ENCODE results near the gene CADM4.
A peak's percentile ranks its signal among the peaks of the same experiment; 100 is the strongest.
"Not testable (repeated sequence)": the region's sequence is repeated elsewhere in the genome, so short reads cannot be mapped to it uniquely, and the experiment has no call there.

CADM4 gene

GRCh38 chr19:43662487-43662886 is 22.8 kb upstream of the CADM4 start:
- DNase-seq, result no peak

DNA sequence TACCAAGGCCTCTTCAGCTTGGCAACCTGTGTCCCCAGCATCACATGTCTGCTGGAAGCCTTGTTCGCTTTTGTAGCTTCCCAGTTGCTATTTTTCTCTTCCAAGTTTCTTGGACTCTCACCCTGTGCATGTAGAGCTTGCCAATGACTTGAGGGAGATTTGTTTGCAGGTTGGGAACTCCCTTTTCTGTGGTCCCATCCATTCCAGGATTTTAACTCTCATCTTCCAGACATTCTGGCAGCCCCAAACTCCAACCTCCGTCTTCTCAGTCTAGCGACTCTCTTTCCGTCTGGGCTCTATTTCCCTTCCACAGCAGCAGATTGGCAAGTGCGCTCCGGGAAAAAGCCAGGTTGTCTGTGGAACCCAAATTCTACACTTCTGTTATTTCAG is 21.3 kb upstream of the CADM4 start:
- DNase-seq, result no peak

GRCh38 chr19:43660301-43660970 is 20.8 kb upstream of the CADM4 start:
- no peak for DNase-seq

DNA sequence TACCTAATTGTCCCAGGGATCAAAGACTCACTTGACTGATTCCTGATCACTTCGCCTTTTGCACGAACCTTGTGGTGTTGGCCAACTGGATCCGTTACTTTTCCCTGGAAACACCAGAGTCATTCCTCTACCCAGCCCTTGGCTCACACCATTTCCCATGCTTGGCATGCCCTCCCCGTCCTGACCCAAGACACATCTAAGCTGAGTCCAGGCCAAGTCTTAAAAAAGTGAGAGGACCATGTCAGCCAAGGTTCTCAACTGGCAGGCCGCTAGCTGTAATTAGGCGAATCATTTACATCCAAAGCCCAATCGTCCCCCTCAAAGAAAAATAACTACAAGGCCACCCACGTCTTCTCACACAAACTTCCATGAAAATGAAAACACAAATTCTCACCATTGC is 18.8 kb upstream of the CADM4 start:
- DNase-seq, result no peak

DNA sequence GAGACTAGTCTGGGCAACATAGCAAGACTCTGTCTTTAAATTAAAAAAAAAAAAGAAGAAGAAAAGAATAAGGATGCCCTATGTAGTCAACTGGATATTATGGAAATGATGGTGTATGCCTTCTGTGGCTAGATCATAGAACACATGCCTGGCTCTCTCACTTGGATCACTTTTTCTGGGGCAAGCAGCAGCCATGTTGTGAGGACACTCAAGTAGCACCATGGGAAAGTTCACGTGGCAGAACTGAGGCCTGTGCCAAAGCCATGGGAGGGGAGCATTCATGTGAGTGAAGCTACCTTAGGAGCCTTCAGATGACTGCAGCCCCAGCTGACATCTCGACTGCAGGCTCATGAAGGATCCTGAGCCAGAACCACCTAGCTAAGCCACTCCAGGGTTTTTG is 18.4 kb upstream of the CADM4 start:
- no peak for DNase-seq

DNA sequence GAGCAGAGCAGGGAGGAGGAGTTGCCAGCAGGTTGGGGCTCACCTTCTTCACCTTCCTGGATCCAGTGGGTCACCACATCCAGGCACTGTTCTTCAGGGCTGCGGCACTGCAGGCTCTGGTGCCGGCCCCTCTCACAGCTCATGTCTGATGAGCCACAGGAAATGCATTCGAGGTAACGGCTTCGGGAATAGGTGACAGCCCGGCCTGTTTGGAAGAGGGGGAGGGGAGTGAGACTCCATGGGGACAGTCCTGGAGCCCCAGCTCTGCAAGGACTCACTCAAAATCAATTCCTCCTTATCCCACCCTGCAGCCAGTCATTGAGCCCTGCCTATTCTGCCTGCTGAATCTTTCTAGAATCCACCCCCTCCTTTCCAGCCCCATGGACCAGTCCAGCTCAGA is 16.8 kb upstream of the CADM4 start:
- DNase-seq, result no peak

DNA sequence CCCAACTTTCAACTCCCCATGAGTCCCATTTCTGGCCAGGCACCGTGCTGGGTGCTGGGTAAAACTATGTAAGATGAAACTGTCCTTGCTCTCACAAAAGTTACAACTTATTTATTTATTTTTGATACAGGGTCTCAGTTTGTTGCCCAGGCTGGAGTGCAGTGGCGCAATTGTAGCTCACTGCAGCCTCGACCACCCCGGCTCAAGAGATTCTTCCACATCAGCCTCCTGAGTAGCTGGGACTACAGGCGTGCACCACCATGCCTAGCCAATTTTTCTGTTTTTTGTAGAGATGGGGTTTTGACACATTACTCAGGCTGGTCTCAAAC is 12.9 kb upstream of the CADM4 start:
- no peak for DNase-seq

GRCh38 chr19:43651758-43652545 is 12.3 kb upstream of the CADM4 start:
- peak; percentile 18 for DNase-seq

- not testable (repeated sequence) for DNase-seq
Measured at GRCh38 chr19:43650276-43650675, 10.6 kb upstream of the CADM4 start.

DNA sequence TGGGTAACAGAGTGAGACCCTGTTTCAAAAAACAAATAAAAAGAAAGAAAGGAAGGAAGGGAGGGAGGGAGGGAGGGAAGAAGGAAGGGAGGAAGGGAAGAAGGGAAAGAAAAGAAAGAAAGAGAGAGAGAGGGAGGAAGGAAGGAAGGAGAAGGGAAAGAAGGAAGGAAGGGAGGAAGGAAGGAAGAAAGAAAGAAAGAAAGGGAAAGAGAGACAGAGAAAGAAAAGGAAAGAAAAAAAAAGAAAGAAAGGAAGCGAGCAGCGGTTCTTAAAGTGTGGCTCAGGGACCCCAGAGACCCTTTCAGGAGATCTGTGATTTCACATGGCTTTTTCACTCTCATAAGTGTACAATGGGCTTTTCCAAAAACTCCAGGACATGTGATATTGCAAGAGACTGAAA is 9.9 kb upstream of the CADM4 start:
- DNase-seq, result no peak

GRCh38 chr19:43648633-43649032 is 9.0 kb upstream of the CADM4 start:
- DNase-seq, result no peak

GRCh38 chr19:43644181-43644580 is 4.5 kb upstream of the CADM4 start:
- DNase-seq, result no peak

DNA sequence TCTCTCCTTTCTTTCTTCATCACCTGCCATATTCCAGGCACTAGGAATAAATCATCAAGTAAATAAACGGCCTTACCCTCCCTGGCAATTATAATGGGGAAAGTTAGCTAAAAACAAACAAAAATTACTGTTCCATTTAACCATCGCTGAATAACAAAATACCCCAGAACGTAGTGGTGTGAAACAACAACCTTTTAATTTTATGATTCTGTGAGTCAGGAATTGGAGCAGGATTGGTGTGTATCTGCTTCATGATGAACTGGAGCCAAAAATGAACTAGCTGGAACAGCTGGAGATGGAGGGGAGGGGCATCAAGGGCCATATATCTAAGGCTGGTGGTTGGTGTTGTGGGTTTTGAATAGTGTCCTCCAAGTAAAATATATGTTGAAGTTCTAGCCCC is 3.7 kb upstream of the CADM4 start:
- no peak for DNase-seq

GRCh38 chr19:43642531-43642930 is 2.9 kb upstream of the CADM4 start:
- DNase-seq, result no peak

DNA sequence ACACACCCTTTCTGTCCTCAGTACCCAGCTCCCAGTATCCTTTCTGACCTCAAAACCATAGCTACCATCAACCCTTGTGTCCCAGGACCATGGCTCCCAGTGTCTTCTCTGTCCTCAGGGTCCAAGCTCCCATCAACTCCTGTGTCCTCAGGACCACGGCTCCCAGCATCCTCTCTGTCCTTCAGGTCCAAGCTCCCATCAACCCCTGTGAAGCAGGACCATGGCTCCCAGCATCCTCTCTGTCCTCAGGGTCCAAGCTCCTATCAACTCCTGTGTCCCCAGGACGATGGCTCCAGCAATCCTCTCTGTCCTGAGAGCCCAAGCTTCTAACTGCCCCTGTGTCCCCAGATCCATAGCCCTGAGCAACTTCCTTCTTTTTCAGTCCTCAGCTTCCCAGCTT is 1.7 kb upstream of the CADM4 start:
- DNase-seq, result no peak

- DNase-seq, result no peak
Measured at GRCh38 chr19:43640424-43640757, 741 bp upstream of the CADM4 start.

DNA sequence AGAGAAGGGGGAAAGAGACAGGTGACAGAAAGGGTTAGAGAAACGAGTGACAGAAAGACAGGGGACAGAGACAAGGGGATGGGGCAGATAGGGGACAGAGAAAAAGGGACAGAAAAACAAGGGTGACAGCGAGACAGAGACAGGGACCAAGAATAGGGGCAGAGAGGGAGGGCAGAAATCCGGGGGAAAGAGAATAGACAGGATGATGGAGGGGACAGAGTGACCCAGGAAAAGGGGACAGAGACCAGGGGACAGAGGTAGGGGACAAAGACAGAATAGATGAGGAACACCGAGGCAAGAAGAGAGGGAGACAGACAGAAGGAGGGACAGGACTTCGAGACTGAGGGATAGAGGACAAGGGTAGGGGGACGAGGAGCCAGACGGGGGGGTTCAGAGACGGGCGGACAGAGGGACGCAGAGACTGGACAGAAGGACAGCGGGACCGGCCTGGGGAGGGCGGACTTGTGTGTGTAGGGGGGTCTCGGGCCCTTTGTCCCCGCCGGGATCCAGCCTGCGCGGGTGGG is 593 bp downstream of the CADM4 start:
- DNase-seq, result no peak

DNA sequence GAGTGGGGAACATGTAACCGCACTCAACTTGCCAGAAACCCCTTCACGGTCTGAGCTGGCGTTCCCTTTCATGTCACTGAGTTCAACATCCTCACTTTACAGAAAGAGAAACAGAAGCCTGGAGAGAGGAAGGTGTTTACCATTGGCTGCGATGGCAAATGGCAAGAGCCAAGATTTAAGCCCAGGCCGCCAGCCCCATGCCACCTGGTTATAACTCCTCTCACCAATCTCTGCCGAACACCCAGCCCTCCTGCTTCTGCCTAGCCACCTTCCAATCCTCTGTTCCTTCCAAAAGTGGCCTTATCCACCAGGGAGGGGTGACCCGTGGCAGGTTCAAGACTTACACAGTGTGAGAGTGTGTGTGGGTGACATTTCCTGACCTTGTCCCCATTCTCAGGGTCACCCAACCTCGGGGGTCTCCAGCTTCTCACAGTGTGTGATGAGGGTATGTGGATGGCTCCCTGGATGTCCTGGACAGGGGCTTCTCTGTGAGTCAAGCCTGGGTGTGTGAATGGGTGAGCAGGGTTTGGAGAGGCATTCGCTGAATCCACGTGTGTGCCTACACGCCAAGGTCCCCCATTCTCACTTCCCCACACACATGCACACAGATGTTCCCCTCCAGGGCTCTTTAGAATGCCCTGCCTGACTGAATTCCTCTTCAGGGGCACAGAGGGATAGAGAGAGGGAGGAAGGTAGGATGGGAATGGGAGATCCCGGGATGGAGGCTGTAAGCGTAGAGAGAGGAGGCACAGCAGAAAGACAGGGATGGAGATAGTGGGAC is 1.2 kb downstream of the CADM4 start:
- DNase-seq, result no peak

GRCh38 chr19:43636121-43636683 is 3.4 kb downstream of the CADM4 start:
- DNase-seq, result no peak

DNA sequence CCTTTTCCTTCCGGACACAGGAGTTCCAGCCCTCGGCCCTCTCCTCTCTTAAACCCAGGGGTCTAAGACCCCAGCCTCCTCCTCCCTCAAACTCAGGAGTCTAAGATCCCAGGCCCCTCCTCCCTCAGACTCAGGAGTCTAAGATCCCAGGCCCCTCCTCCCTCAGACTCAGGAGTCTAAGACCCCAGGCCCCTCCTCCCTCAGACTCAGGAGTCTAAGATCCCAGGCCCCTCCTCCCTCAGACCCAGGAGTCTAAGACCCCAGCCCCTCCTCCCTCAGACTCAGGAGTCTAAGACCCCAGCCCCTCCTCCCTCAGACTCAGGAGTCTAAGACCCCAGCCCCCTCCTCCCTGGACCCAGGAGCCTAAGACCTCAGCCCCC is 4.1 kb downstream of the CADM4 start:
- DNase-seq, result not testable (repeated sequence)

DNA sequence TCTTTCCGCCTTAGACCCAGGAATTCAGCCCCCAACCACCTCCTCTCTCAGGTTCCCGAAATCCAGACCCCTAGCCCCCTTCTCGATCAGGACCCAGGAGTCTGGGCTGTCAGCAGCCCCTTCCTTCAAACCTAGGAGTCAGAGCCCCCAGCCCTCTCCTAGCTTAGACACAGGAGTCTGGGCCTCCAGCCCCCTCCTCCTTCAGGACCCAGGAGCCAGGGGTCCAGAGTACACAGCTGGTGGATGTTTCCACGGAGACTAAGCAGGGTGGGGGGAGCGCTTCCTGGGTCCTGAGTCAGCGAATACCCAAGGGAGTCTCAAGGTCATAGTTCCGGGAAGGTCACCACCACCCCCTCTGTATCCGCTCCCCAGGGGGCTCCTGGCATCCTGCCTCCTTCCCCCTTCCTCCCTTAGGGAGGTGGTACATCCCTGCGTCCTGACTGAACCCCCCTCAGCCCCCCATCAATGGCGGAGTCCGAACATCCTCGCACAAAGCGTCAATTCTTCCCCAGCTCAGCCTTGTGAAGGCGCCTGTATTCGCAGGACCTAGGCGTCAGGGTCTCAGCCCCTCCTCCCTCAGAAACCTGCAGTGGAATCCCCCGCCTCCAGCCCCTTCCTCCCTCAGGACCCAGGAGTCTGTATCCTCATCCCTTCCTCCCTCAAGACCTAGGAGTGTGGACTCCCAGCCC is 4.6 kb downstream of the CADM4 start:
- peak; percentile 2 for DNase-seq

DNA sequence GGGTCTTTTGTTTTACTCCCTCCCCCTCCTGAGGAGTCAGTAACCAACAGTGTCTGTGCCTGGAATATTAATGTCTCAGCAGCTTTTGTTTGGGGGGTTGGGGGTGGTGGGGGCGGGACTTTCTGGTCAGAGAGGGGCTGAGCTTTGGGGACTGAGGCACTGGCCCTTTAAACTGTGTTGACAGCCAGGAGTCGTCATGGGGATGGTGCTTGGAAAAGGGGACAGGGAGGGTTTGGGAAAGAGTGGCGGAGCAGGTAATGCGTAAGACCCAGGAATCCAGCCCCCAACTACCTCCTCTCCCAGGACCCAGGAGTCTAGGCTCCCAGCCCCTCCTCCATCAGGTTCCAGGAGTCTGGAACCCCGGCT is 5.2 kb downstream of the CADM4 start:
- no peak for DNase-seq

DNA sequence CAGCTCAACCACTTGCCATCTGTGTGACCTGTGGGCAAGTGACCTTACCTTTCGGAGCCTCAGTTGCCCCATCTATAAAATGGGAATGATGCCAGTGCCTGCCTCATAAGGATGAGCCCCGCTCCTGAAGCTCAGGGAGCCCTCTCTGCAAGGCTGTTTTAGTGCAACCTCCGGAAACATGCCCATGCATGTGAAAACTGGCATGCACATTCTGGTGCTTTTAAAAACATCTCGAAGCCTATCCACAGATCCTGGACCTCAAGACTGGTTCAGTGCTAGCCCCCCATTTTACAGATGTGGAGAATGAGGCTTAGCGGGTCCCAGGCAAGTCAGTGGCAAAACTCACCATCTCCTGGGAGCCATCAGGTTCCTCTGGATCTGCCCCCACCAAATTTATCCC is 5.6 kb downstream of the CADM4 start:
- no peak for DNase-seq
